HEK293 (cell line): ENCODE data around the gene YIPF3.
A peak's percentile ranks its signal among the peaks of the same experiment; 100 is the strongest.

Experiments used
- BCL11A ChIP-seq: fragments of 450-650 bp; formaldehyde crosslinking; IDR thresholded peaks from 2 replicates; pipeline ENCODE4 v1.5.1; 2016; ENCODE audit warnings: low read depth, missing biosample characterization, missing genetic modification characterization
- HOXC10 ChIP-seq: sonication (generic); formaldehyde crosslinking; IDR thresholded peaks from 2 replicates; pipeline ENCODE4 v1.8.1; 2023; ENCODE audit warnings: mild to moderate bottlenecking, missing genetic modification reagents
- HOXD13 ChIP-seq: sonication (generic); formaldehyde crosslinking; IDR thresholded peaks from 2 replicates; pipeline ENCODE4 v1.8.0; 2022; ENCODE audit warnings: missing genetic modification reagents, borderline replicate concordance
- KLF8 ChIP-seq: fragments of 450-650 bp; formaldehyde crosslinking; IDR thresholded peaks from 2 replicates; pipeline ENCODE4 v1.5.1; 2016; ENCODE audit warnings: missing biosample characterization, missing genetic modification characterization
- PRDM1 ChIP-seq: fragments of 450-650 bp; formaldehyde crosslinking; IDR thresholded peaks from 2 replicates; pipeline ENCODE4; 2016; ENCODE audit warnings: missing biosample characterization, missing genetic modification characterization
- TRIM28 ChIP-seq: IDR thresholded peaks from 2 replicates; pipeline ENCODE4 v1.6.1; 2011; ENCODE audit warnings: low read length, control low read depth, borderline replicate concordance
- WT1 ChIP-seq: fragments of 450-650 bp; formaldehyde crosslinking; IDR thresholded peaks from 2 replicates; pipeline ENCODE4 v1.5.1; 2016; ENCODE audit warnings: missing biosample characterization, missing genetic modification characterization
- ZNF112 ChIP-seq: fragments of 450-650 bp; formaldehyde crosslinking; IDR thresholded peaks from 2 replicates; pipeline ENCODE4 v1.5.0; 2017; ENCODE audit warnings: missing biosample characterization, missing genetic modification characterization
- ZNF202 ChIP-seq: fragments of 450-650 bp; formaldehyde crosslinking; IDR thresholded peaks from 2 replicates; pipeline ENCODE4 v1.5.1; 2016; ENCODE audit warnings: missing biosample characterization, missing genetic modification characterization, borderline replicate concordance
- ZNF221 ChIP-seq: fragments of 450-650 bp; formaldehyde crosslinking; IDR thresholded peaks from 2 replicates; pipeline ENCODE4 v1.5.1; 2017; ENCODE audit warnings: missing biosample characterization, missing genetic modification characterization, borderline replicate concordance
- ZNF248 ChIP-seq: fragments of 450-650 bp; formaldehyde crosslinking; IDR thresholded peaks from 2 replicates; pipeline ENCODE4 v1.5.1; 2017; ENCODE audit warnings: missing biosample characterization, missing genetic modification characterization
- ZNF335 ChIP-seq: fragments of 450-650 bp; formaldehyde crosslinking; conservative IDR thresholded peaks from 2 replicates; pipeline ENCODE4 v1.5.1; 2016; ENCODE audit warnings: missing biosample characterization, missing genetic modification characterization
- ZNF404 ChIP-seq: fragments of 450-650 bp; formaldehyde crosslinking; IDR thresholded peaks from 2 replicates; pipeline ENCODE4 v1.5.1; 2017; ENCODE audit warnings: missing biosample characterization, missing genetic modification characterization
- ZNF426 ChIP-seq: fragments of 450-650 bp; formaldehyde crosslinking; IDR thresholded peaks from 2 replicates; pipeline ENCODE4 v1.5.1; 2017; ENCODE audit warnings: missing biosample characterization, missing genetic modification characterization, mild to moderate bottlenecking, inconsistent platforms, moderate library complexity
- ZNF561 ChIP-seq: fragments of 450-650 bp; IDR thresholded peaks from 2 replicates; pipeline ENCODE4 v1.5.1; 2018; ENCODE audit warnings: missing biosample characterization, missing genetic modification characterization, borderline replicate concordance
- ZNF600 ChIP-seq: fragments of 450-650 bp; formaldehyde crosslinking; IDR thresholded peaks from 2 replicates; pipeline ENCODE4 v1.5.1; 2016; ENCODE audit warnings: missing biosample characterization, missing genetic modification characterization
- ZSCAN23 ChIP-seq: fragments of 450-650 bp; formaldehyde crosslinking; IDR thresholded peaks from 2 replicates; pipeline ENCODE4 v1.5.1; 2016; ENCODE audit warnings: missing biosample characterization, missing genetic modification characterization
- TF ChIP-seq, protein P1 (sequence below): fragments of 450-650 bp; formaldehyde crosslinking; IDR thresholded peaks from 2 replicates; pipeline ENCODE4 v1.5.1; 2016; ENCODE audit warnings: missing biosample characterization, missing genetic modification characterization
- TF ChIP-seq, protein P2 (sequence below): fragments of 450-650 bp; formaldehyde crosslinking; IDR thresholded peaks from 2 replicates; pipeline ENCODE4 v1.5.1; 2016; ENCODE audit warnings: missing biosample characterization, missing genetic modification characterization
- TF ChIP-seq, protein P3 (sequence below): fragments of 450-650 bp; formaldehyde crosslinking; IDR thresholded peaks from 2 replicates; pipeline ENCODE4 v1.5.1; 2017; ENCODE audit warnings: missing biosample characterization, missing genetic modification characterization
- TF ChIP-seq, protein P4 (sequence below): fragments of 450-650 bp; formaldehyde crosslinking; optimal IDR thresholded peaks from 2 replicates; pipeline ENCODE3; 2016; ENCODE audit warnings: missing biosample characterization, mild to moderate bottlenecking, missing genetic modification characterization
- TF ChIP-seq, protein P5 (sequence below): fragments of 450-650 bp; formaldehyde crosslinking; IDR thresholded peaks from 2 replicates; pipeline ENCODE4 v1.5.0; 2017; ENCODE audit warnings: missing biosample characterization, missing genetic modification characterization, borderline replicate concordance
- TF ChIP-seq, protein P6 (sequence below): fragments of 450-650 bp; formaldehyde crosslinking; IDR thresholded peaks from 2 replicates; pipeline ENCODE4 v1.5.1; 2016; ENCODE audit warnings: missing biosample characterization, missing genetic modification characterization
- TF ChIP-seq, protein P7 (sequence below): fragments of 450-650 bp; formaldehyde crosslinking; IDR thresholded peaks from 2 replicates; pipeline ENCODE4 v1.5.1; 2016; ENCODE audit warnings: missing biosample characterization, missing genetic modification characterization

YIPF3 gene

DNA sequence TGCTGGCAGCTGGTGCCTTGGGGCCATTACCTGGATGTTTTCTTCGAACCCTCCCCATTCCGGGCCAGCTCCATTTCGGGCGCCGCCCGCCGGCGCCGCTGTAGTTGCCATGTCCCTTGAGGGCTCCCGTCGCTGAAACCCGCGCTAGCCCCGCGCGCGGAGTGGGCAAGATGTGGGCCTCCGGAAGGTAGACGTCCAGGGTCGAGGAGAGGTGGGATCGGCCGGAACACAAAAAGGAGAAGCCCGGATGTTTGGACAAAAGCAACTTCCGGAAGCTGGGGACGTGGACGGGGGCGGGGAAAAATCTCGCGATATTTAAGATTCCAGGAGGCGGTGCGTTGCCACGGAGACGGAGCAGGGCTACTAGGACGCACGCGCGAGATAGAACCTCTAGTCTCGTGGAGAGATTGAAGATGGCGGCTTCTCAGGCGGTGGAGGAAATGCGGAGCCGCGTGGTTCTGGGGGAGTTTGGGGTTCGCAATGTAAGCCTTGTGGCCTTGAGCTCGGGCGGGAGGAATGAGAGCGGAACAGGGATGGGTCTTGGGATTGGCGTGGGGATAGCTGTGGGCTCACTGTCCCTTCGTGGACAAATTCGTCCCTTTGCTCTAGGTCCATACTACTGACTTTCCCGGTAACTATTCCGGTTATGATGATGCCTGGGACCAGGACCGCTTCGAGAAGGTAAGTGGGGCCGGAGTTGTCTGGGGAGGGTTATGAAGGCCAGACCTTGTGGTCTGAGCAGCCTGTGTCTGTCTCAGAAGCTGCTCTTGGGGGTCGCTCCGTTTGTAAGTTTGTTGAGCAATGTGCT, at the start of gene YIPF3, which contains the start of gene POLR1C (continued):
- TF ChIP-seq, protein P1, sequence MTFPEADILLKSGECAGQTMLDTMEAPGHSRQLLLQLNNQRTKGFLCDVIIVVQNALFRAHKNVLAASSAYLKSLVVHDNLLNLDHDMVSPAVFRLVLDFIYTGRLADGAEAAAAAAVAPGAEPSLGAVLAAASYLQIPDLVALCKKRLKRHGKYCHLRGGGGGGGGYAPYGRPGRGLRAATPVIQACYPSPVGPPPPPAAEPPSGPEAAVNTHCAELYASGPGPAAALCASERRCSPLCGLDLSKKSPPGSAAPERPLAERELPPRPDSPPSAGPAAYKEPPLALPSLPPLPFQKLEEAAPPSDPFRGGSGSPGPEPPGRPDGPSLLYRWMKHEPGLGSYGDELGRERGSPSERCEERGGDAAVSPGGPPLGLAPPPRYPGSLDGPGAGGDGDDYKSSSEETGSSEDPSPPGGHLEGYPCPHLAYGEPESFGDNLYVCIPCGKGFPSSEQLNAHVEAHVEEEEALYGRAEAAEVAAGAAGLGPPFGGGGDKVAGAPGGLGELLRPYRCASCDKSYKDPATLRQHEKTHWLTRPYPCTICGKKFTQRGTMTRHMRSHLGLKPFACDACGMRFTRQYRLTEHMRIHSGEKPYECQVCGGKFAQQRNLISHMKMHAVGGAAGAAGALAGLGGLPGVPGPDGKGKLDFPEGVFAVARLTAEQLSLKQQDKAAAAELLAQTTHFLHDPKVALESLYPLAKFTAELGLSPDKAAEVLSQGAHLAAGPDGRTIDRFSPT, result no peak
- TF ChIP-seq ZNF335, result peak; percentile 82
- TF ChIP-seq, protein P2, sequence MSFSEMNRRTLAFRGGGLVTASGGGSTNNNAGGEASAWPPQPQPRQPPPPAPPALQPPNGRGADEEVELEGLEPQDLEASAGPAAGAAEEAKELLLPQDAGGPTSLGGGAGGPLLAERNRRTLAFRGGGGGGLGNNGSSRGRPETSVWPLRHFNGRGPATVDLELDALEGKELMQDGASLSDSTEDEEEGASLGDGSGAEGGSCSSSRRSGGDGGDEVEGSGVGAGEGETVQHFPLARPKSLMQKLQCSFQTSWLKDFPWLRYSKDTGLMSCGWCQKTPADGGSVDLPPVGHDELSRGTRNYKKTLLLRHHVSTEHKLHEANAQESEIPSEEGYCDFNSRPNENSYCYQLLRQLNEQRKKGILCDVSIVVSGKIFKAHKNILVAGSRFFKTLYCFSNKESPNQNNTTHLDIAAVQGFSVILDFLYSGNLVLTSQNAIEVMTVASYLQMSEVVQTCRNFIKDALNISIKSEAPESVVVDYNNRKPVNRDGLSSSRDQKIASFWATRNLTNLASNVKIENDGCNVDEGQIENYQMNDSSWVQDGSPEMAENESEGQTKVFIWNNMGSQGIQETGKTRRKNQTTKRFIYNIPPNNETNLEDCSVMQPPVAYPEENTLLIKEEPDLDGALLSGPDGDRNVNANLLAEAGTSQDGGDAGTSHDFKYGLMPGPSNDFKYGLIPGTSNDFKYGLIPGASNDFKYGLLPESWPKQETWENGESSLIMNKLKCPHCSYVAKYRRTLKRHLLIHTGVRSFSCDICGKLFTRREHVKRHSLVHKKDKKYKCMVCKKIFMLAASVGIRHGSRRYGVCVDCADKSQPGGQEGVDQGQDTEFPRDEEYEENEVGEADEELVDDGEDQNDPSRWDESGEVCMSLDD (tag by site-specific recombination), result peak; percentile 87
- TF ChIP-seq ZNF248, result no peak
- no peak for TF ChIP-seq ZNF112
- TF ChIP-seq KLF8 (tag by site-specific recombination), result peak; percentile 49; the same call in 1 of the 2 replicates
- TF ChIP-seq HOXC10, result no peak
- TF ChIP-seq, protein P3, sequence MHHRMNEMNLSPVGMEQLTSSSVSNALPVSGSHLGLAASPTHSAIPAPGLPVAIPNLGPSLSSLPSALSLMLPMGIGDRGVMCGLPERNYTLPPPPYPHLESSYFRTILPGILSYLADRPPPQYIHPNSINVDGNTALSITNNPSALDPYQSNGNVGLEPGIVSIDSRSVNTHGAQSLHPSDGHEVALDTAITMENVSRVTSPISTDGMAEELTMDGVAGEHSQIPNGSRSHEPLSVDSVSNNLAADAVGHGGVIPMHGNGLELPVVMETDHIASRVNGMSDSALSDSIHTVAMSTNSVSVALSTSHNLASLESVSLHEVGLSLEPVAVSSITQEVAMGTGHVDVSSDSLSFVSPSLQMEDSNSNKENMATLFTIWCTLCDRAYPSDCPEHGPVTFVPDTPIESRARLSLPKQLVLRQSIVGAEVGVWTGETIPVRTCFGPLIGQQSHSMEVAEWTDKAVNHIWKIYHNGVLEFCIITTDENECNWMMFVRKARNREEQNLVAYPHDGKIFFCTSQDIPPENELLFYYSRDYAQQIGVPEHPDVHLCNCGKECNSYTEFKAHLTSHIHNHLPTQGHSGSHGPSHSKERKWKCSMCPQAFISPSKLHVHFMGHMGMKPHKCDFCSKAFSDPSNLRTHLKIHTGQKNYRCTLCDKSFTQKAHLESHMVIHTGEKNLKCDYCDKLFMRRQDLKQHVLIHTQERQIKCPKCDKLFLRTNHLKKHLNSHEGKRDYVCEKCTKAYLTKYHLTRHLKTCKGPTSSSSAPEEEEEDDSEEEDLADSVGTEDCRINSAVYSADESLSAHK (tag by site-specific recombination), result peak; percentile 6; the same call in 1 of the 2 replicates
- no peak for TF ChIP-seq ZNF404 (tag by site-specific recombination)
- peak; percentile 88 for TF ChIP-seq ZNF561 (tag by site-specific recombination)
- TF ChIP-seq ZNF600 (tag by site-specific recombination), result peak; percentile 88
- no peak for TF ChIP-seq PRDM1 (tag by site-specific recombination)
- TF ChIP-seq BCL11A, result no peak
- no peak for TF ChIP-seq ZSCAN23
- no peak; the same call in 1 of the 2 replicates for TF ChIP-seq WT1 (tag by site-specific recombination)
- TF ChIP-seq, protein P4, sequence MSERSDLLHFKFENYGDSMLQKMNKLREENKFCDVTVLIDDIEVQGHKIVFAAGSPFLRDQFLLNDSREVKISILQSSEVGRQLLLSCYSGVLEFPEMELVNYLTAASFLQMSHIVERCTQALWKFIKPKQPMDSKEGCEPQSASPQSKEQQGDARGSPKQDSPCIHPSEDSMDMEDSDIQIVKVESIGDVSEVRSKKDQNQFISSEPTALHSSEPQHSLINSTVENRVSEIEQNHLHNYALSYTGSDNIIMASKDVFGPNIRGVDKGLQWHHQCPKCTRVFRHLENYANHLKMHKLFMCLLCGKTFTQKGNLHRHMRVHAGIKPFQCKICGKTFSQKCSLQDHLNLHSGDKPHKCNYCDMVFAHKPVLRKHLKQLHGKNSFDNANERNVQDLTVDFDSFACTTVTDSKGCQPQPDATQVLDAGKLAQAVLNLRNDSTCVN (tag by site-specific recombination), result peak; percentile 53
- TF ChIP-seq ZNF202 (tag by site-specific recombination), result no peak
- TF ChIP-seq, protein P5, sequence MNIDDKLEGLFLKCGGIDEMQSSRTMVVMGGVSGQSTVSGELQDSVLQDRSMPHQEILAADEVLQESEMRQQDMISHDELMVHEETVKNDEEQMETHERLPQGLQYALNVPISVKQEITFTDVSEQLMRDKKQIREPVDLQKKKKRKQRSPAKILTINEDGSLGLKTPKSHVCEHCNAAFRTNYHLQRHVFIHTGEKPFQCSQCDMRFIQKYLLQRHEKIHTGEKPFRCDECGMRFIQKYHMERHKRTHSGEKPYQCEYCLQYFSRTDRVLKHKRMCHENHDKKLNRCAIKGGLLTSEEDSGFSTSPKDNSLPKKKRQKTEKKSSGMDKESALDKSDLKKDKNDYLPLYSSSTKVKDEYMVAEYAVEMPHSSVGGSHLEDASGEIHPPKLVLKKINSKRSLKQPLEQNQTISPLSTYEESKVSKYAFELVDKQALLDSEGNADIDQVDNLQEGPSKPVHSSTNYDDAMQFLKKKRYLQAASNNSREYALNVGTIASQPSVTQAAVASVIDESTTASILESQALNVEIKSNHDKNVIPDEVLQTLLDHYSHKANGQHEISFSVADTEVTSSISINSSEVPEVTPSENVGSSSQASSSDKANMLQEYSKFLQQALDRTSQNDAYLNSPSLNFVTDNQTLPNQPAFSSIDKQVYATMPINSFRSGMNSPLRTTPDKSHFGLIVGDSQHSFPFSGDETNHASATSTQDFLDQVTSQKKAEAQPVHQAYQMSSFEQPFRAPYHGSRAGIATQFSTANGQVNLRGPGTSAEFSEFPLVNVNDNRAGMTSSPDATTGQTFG, result no peak
- no peak for TF ChIP-seq ZNF221 (tag by site-specific recombination)
- no peak for TF ChIP-seq ZNF426 (tag by site-specific recombination)
- no peak for TF ChIP-seq TRIM28
- TF ChIP-seq, protein P6, sequence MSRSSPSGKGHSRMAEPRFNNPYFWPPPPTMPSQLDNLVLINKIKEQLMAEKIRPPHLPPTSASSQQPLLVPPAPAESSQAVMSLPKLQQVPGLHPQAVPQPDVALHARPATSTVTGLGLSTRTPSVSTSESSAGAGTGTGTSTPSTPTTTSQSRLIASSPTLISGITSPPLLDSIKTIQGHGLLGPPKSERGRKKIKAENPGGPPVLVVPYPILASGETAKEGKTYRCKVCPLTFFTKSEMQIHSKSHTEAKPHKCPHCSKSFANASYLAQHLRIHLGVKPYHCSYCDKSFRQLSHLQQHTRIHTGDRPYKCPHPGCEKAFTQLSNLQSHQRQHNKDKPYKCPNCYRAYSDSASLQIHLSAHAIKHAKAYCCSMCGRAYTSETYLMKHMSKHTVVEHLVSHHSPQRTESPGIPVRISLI (tag by site-specific recombination), result no peak
- no peak for TF ChIP-seq HOXD13 (CRISPR knock-in tag)
- TF ChIP-seq, protein P7, sequence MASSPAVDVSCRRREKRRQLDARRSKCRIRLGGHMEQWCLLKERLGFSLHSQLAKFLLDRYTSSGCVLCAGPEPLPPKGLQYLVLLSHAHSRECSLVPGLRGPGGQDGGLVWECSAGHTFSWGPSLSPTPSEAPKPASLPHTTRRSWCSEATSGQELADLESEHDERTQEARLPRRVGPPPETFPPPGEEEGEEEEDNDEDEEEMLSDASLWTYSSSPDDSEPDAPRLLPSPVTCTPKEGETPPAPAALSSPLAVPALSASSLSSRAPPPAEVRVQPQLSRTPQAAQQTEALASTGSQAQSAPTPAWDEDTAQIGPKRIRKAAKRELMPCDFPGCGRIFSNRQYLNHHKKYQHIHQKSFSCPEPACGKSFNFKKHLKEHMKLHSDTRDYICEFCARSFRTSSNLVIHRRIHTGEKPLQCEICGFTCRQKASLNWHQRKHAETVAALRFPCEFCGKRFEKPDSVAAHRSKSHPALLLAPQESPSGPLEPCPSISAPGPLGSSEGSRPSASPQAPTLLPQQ, result 0 out of 2 replicates have a peak, but pooled peaks have one; percentile 47
